Measurements from ENCODE around the gene SOX15.

DNA sequence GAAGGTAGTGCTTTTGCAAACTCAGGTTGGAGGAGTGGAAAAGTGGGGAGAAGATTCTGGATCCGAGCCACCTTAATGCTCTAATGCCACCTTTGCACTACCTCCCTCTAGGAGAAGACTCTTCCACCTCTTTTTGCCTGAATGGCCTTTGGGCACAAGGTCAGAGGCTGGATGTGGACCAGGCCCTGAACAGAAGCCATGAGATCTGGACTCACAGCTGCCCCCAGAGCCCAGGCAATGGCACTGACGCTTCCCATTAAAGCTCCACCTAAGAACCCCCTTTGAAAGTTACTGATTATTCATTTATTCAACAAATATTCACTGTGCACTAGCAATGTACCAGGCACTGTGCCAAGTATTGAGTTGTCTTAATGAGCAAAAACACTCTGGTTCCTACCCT is 43.2 kb upstream of the SOX15 start:
- TF ChIP-seq POLR2A (IDR thresholded peaks at IDR 0.05), result no peak
- TF ChIP-seq, protein P1, sequence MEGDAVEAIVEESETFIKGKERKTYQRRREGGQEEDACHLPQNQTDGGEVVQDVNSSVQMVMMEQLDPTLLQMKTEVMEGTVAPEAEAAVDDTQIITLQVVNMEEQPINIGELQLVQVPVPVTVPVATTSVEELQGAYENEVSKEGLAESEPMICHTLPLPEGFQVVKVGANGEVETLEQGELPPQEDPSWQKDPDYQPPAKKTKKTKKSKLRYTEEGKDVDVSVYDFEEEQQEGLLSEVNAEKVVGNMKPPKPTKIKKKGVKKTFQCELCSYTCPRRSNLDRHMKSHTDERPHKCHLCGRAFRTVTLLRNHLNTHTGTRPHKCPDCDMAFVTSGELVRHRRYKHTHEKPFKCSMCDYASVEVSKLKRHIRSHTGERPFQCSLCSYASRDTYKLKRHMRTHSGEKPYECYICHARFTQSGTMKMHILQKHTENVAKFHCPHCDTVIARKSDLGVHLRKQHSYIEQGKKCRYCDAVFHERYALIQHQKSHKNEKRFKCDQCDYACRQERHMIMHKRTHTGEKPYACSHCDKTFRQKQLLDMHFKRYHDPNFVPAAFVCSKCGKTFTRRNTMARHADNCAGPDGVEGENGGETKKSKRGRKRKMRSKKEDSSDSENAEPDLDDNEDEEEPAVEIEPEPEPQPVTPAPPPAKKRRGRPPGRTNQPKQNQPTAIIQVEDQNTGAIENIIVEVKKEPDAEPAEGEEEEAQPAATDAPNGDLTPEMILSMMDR (IDR thresholded peaks at IDR 0.05), result no peak

All from Peyer's patch (tissue), 4 donors.